Osteoblast (primary cell): ENCODE measurements around the gene SLN. TPM values are rescaled to one million over a fixed set of nuclear protein-coding genes. Genes with fewer than 3 reads are reported as not detected.

Experiments
- DNase-seq: peaks from one replicate; pipeline ENCODE4 v3.0.0; 2011; ENCODE audit warnings: low spot score, mixed read lengths; ENCODE audit not compliant: insufficient read length; ENCODE audit errors: missing footprints
- H2AFZ ChIP-seq: 2 replicates; pipeline ENCODE4 v1.6.0; 2011; ENCODE audit warnings: mild to moderate bottlenecking, low read length
- H3K27ac ChIP-seq: 2 replicates; pipeline ENCODE4 v1.5.1; 2011; ENCODE audit warnings: mild to moderate bottlenecking, low read depth, low read length, moderate library complexity
- H3K27me3 ChIP-seq: 2 replicates; pipeline ENCODE4 v1.6.0; 2012; ENCODE audit warnings: mild to moderate bottlenecking, control low read depth, inconsistent platforms, low read length, moderate library complexity; ENCODE audit not compliant: insufficient read depth
- H3K36me3 ChIP-seq: 2 replicates; pipeline ENCODE4 v1.5.1; 2011; ENCODE audit warnings: mild to moderate bottlenecking, low read length, control low read depth, moderate library complexity; ENCODE audit not compliant: insufficient read depth
- H3K4me1 ChIP-seq: 2 replicates; pipeline ENCODE4 v1.5.1; 2011; ENCODE audit warnings: mild to moderate bottlenecking, low read length, control low read depth, moderate library complexity; ENCODE audit not compliant: insufficient read depth
- H3K4me2 ChIP-seq: 2 replicates; pipeline ENCODE4 v1.6.0; 2011; ENCODE audit warnings: mild to moderate bottlenecking, low read length; ENCODE audit not compliant: insufficient read depth
- H3K4me3 ChIP-seq: fragments of 200-600 bp; sonication (generic); 3 replicates; pipeline ENCODE4 v1.5.1; 2012; ENCODE audit warnings: mild to moderate bottlenecking, low read length, inconsistent platforms; ENCODE audit not compliant: insufficient read depth
- H3K79me2 ChIP-seq: 2 replicates; pipeline ENCODE4 v1.6.0; 2012; ENCODE audit warnings: mild to moderate bottlenecking, low read length, control low read depth, inconsistent platforms; ENCODE audit not compliant: insufficient read depth
- H3K9me3 ChIP-seq: 2 replicates; pipeline ENCODE4 v1.5.1; 2011; ENCODE audit warnings: low read depth, low read length, control low read depth
- H4K20me1 ChIP-seq: 2 replicates; pipeline ENCODE4 v1.6.0; 2012; ENCODE audit warnings: mild to moderate bottlenecking, low read length, control low read depth; ENCODE audit not compliant: insufficient read depth
- CTCF ChIP-seq: IDR thresholded peaks from 2 replicates; pipeline ENCODE4 v1.5.1; 2011; ENCODE audit warnings: mild to moderate bottlenecking, low read depth, low read length, moderate library complexity; ENCODE audit errors: extremely low read depth
- total RNA-seq: library from RNA; depleted of rRNA; stranded (reverse); fragments of >200 nt; gene quantifications from 2 replicates; pipeline ENCODE4 v1.2.3, GENCODE V29; 2012

Gene SLN
- total RNA-seq, 1 donor, result not detected

GRCh38 chr11:107682171-107682570 is 29.7 kb downstream of the SLN start:
- Histone ChIP-seq H3K79me2 (no peaks in the 10 kb centered on the region), H2AFZ (no peak overlapping the region), H3K27ac (no peak overlapping the region), H4K20me1 (no peaks in the 10 kb centered on the region), H3K4me2 (no peak overlapping the region), H3K9me3 (no peaks in the 10 kb centered on the region), H3K4me3 (no peak overlapping the region), H3K4me1 (no peaks in the 10 kb centered on the region), H3K27me3 (no peaks in the 10 kb centered on the region), H3K36me3 (no peaks in the 10 kb centered on the region)
- no peak for TF ChIP-seq CTCF
- DNase-seq, result no peak

DNA sequence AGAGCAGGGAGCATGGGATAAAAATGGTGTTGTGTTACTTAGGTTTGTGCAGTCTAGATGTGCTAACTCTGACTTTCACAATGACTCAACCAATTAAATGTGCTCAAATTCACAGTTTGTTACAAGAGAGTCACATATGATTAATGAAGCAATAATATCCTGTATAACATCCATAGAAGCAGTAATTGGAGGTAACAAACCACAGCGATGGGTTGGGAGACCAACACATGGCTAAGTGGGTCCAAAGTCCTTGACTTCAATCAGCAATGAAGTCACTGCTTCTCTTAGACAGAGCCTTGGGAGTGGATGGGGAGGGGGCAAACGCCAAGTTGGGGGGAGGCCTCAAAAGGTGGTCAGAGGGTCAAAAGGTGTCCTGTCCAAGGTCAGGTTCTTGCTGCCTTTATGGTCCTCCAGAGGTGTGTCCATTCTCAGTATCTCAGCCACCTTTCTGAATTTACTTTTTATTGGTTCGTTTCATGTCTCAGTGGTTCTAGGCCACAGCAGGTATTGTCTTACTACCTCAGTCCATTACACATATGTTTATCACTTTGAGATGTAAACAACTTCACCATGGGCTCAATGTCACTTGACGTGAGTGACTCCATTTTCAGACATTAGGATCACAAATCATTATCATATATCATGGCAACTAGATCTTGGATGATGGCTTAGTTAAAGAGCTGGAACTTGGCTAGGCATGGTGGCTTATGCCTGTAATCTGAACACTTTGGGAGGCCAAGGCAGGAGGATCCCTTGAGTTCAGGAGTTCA is 32.4 kb downstream of the SLN start:
- DNase-seq, result no peak
- Histone ChIP-seq H3K4me2 (no peak overlapping the region), H3K27me3 (peaks cover 2% of the 10 kb centered on the region), H2AFZ (no peak overlapping the region), H3K36me3 (no peaks in the 10 kb centered on the region), H4K20me1 (no peaks in the 10 kb centered on the region), H3K4me1 (no peaks in the 10 kb centered on the region), H3K4me3 (no peak overlapping the region), H3K79me2 (no peaks in the 10 kb centered on the region), H3K27ac (no peak overlapping the region), H3K9me3 (no peaks in the 10 kb centered on the region)
- TF ChIP-seq CTCF, result no peak

- no peak overlapping the region for H3K4me3 ChIP-seq
- TF ChIP-seq CTCF, result no peak
- H3K4me1 ChIP-seq, result no peaks in the 10 kb centered on the region
- H3K4me2 ChIP-seq, result no peak overlapping the region
- H3K36me3 ChIP-seq, result no peaks in the 10 kb centered on the region
- H4K20me1 ChIP-seq, result no peaks in the 10 kb centered on the region
- no peak overlapping the region for H3K27ac ChIP-seq
- H3K9me3 ChIP-seq, result no peaks in the 10 kb centered on the region
- no peak for DNase-seq
- H3K27me3 ChIP-seq, result peaks cover 2% of the 10 kb centered on the region
- no peak overlapping the region for H2AFZ ChIP-seq
- no peaks in the 10 kb centered on the region for H3K79me2 ChIP-seq
Observed at GRCh38 chr11:107678632-107678971, 33.3 kb downstream of the SLN start.

DNA sequence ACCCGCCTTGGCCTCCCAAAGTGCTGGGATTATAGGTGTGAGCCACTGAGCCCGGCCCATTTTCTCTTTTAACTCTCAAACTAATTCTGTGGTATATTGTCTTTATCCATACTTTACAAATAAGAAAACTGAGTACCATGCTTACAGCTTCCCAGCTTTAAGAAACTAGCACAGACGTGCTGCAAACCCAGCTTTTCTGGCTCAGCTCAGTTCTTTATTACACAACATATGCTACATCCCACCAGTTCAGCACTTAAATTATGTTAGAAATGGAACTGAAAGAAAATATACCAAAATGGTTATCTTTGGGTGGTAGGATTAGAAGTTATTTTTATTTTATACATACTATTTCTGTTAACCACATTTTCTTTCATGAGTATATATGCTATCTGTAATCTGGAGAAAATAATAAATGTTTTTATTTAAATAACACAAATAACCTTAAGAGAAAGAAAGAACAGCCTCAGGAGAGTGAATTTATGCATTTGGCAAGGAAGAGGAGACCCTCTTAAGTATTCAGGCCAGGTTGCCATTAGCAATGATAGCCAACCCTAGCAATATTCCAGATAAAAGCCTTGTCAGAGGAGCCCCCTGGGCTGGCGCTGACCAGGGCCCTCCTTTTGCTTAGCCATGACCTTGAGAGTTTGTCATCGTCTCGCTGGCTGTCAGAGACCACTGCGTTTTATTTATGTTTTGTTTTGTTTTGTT is 33.8 kb downstream of the SLN start:
- Histone ChIP-seq H3K9me3 (no peaks in the 10 kb centered on the region), H3K79me2 (no peaks in the 10 kb centered on the region), H3K4me1 (no peaks in the 10 kb centered on the region), H4K20me1 (no peaks in the 10 kb centered on the region), H2AFZ (no peak overlapping the region), H3K27me3 (peaks cover 2% of the 10 kb centered on the region), H3K4me3 (no peak overlapping the region), H3K36me3 (no peaks in the 10 kb centered on the region), H3K27ac (no peak overlapping the region), H3K4me2 (no peak overlapping the region)
- TF ChIP-seq CTCF, result no peak
- DNase-seq, result no peak
